ENCODE measurements around the gene TMEM192.

GRCh38 chr4:165156906-165157305 lies 44.2 kb upstream of the TMEM192 start:
- TF ChIP-seq, protein P1, sequence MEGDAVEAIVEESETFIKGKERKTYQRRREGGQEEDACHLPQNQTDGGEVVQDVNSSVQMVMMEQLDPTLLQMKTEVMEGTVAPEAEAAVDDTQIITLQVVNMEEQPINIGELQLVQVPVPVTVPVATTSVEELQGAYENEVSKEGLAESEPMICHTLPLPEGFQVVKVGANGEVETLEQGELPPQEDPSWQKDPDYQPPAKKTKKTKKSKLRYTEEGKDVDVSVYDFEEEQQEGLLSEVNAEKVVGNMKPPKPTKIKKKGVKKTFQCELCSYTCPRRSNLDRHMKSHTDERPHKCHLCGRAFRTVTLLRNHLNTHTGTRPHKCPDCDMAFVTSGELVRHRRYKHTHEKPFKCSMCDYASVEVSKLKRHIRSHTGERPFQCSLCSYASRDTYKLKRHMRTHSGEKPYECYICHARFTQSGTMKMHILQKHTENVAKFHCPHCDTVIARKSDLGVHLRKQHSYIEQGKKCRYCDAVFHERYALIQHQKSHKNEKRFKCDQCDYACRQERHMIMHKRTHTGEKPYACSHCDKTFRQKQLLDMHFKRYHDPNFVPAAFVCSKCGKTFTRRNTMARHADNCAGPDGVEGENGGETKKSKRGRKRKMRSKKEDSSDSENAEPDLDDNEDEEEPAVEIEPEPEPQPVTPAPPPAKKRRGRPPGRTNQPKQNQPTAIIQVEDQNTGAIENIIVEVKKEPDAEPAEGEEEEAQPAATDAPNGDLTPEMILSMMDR (conservative IDR thresholded peaks at IDR 0.05) = no peak
- TF ChIP-seq EZH2 (IDR thresholded peaks at IDR 0.05; ENCODE audit: low read depth) = no peak
